Left ventricle myocardium superior (tissue), 1 donor: Measurements from ENCODE around the gene SEPSECS. TPM values are rescaled to one million over a fixed set of nuclear protein-coding genes. Genes with fewer than 3 reads are reported as not detected.

Experiments
- ATAC-seq: fragments of 200-7000 bp; cut with Tn5 transposase; one replicate; pipeline ENCODE4 v1.9.1; 2020; ENCODE audit warnings: mild to moderate bottlenecking, moderate library complexity
- DNase-seq: peaks from one replicate; pipeline ENCODE4 v3.0.0-alpha.2; 2020
- intact Hi-C: fragments of 100-400 bp; cut with micrococcal nuclease; formaldehyde crosslinking; loops from one replicate; pipeline ENCODE4 v1.11.0; 2022
- total RNA-seq: library from RNA; stranded (reverse); fragmentation: NEBNext Ultra II Directional; extraction: Animal tissue kit (Norgen Biotek cat#: 25700); gene quantifications from one replicate; pipeline ENCODE4 v1.2.1, GENCODE V29; 2021
- donor health status: DM: no; HTN: yes; CAD: no; lungs with severe emphysema.

SEPSECS gene
- total RNA-seq, 1 donor from 2014 or later, result 5.2 TPM

DNA sequence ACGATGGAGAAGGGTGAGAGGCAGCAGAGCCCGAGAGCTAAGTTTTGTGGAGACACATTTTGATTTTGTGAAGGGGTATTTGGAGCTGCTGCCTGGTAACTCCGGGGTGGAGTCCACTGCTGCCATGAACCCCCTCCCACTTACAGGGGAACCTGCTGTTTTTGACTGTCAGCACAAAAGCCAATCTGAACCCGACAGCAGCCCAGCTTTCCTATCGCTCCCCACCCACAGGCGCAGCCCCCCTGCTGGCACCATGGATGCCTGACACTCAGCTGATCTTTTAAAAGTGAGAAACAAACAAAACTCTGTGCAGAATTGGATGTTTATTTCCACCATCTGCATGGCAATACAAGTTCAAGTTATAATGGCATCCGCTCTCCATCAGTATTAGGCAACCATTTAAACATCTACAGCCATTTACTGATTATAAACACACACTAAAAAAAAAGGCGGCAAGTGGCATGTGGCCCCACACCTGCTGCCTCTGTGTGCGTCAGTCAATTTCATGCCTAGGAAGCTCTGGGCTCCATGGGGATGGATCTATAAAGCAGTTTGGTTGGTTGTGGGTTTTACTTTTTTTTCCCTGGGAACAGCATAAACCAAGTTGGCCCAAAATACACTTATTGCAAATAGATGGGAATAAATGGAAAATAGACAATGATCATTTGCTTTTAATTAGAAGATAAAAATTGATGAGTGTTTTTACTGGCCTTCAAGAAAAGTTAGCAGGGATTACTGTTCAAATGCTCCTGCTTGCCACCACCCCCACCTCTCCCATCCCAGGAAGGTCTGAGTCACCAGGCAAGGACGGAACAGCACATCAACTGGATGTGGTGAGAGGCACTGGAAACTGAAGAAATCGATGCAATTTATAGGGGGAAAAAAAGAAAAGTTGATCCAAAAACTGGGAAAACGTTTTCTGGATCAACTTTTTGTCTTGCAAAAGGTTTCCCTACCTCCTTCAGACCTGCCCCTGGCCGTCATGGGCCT is 46.0 kb downstream of the SEPSECS start:
- DNase-seq (no peak), ATAC-seq (no peak)
- intact Hi-C loops, result no loop called here

DNA sequence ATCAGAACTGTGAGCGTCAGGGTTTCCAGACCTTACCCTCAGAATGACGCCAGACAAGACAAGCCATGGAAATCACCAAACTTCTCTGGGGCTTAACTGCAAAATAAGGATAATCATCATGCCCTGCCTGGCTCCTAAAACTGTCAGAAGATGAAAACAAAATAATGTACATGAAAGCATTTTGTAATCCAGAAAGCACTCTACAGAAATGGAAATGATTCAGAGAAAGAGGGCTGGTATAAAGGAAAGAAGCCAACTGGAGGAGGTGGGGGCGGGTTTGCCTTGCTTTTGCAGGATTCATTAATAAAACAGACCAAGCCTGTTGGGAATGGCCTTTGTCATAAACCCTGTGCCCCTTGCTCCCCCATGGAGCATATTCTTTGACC is 47.3 kb downstream of the SEPSECS start:
- no peak for DNase-seq
- intact Hi-C loops, result no loop called here
- ATAC-seq, result no peak

DNA sequence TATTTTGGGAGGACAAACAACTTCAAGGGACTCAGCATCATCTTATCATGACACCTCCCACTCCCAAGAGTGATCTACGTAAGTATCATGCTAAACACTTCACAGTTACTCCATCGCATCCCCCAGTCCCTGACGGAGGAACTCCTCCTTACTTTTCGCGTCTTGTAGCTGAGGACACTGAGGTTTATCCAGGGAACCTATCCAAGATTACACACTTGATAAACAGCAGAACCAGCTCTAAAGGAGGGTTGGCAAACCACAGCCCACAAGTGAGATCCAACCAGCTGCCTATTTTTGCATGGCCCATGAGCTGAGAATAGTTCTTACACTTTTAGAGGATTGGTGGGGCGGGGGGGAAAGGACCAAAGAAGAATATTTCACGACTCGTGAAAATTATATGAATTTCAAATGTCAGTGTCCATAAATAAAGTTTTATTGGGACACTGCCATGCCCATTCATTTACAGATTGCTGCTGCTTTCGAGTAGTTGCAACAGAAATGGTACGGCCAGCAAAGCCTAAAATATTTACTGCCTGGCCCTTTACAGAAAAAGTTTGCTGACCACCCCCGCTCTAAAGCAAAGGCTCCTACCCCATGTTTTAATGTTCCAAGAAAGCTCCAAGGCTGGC is 47.8 kb downstream of the SEPSECS start:
- intact Hi-C loops, result no loop called here
- DNase-seq (no peak), ATAC-seq (no peak)

DNA sequence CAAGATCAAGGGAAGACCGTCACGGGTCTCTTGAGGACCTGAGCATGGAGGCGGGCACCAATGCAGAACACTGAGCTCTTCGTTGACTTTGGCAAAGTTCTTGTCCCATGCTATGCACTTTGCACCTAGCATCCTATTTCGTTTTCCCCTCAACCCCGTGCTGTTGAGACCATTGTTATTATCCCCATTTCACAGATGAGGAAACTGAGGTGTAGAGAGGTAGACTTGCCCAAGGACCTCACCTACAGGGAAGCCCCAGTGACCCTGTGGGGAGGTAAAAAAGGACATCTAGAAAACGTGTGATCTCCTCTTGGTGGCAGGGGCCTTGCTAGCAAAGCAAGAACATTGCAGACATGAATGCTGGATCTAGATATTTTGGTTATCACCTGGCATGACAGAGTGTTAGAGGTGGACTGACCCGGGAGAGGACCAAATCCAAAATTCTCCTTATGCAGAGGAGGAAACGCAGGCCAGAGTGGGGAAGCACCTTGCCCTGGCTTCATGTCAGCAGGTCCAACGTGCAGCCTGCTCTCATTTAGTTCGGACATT is 48.5 kb downstream of the SEPSECS start:
- intact Hi-C loops, result no loop called here
- ATAC-seq (no peak), DNase-seq (no peak)

DNA sequence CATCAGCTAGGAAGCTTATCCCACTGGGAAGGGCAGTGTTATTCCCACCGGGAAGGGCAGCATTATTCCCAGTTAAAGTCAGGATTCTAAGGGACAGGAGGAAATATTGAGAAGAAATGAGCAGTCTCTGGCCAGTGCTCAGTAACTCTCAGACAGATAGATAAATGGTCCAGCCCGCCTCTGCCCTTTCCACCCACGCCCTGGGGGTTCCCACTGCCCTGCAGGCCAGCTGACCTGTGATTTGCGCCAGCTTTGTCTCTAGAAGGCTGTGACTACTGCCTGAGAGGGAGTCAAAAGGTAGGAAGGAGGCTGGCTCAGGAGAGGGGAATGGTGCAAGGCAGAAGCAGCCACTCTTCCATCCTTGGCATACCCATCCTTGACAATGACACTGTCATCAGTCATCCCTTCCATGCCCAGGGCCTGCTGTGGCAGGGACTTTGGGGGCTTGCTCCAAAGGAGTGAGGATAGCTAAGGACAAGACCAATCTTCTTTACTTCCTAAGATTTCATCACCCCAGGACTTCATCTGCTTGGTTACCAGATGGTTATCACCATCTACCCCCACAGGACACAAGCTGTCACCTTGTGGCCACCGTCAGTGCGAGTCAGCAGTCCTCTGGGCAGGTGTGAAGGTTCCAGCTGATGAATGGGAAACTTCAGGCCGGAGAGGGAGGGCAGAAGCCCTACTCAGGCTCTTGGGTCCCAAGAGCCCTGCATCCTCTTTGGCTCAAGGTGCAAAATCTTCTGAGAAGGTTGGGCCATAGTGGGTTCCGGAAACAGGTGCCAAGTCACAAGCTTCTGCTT is 49.5 kb downstream of the SEPSECS start:
- ATAC-seq (no peak), DNase-seq (no peak)
- intact Hi-C loops, result no loop called here

DNA sequence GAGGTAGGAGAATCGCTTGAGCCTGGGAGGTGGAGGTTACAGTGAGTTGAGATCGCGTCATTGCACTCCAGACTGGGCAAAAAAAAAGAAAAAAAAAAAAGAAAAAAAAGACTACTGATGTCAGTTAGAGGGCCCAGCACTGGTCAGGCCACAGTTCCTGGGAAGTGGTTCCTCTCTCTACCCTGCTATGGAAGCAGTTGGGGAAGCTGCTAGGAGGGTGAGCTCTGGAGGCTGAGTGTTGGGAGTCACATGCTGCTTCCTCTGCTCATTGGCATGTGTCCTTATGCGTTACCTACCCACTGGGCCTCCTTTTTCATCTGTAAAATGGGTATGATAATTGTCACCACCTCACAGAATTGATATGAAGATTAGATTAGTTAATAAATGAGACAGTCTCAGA is 50.7 kb downstream of the SEPSECS start:
- DNase-seq (no peak), ATAC-seq (no peak)
- intact Hi-C loops, result no loop called here

DNA sequence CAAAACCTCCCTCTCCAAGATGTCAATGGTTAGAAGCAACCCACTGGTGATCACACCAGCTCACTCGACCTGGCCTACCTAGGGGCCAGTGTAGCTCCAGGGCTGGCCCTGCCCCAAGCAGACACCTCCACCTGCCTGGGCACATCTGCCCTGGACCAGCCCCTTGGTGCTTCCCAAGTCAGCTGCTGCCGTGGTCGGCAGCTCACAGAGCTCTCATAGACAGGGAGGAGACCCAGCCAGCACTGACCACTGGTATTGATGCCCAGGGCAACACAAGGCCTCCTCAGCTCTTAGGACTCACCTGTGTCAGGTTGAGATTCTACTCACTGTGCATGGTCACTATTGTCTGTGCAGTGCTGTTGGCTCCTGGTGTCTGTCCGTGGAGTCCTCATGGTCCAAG is 51.7 kb downstream of the SEPSECS start:
- intact Hi-C loops, result no loop called here
- DNase-seq, result no peak
- no peak for ATAC-seq

DNA sequence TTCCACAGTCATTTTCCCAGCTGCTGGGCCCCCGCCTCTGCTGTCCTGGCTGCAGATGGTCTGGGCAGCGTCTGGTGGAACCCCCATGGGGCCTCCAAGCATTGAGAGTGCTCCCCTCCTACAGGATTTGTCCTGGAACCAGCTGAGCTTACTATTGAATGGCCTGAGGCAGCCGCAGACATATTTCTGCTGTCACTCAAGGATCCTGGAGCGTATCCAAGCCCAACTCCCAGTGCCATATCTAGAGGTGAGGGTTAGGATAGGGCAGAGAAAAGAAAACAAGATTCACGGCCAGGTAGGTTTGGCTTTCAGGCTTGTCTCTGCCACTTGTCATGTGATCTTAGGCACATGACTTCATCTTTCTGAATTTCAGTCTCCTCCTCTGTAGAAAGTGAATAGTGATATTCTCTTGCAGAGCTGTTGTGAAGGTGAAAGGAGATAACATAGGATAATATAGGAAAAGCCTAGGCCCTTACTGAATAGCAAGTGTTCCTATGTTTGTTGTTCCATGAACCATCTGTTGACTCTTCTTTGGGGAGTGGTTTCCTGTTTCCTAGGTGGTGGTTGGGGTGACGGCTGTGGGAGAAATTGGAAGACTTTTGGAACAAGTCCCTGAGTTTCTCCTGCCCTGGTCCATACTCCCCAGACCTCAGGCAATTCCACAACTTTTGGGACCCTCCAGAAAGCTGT is 52.3 kb downstream of the SEPSECS start:
- ATAC-seq (peak; percentile 74), DNase-seq (peak; percentile 67)
- intact Hi-C loops, result no loop called here

DNA sequence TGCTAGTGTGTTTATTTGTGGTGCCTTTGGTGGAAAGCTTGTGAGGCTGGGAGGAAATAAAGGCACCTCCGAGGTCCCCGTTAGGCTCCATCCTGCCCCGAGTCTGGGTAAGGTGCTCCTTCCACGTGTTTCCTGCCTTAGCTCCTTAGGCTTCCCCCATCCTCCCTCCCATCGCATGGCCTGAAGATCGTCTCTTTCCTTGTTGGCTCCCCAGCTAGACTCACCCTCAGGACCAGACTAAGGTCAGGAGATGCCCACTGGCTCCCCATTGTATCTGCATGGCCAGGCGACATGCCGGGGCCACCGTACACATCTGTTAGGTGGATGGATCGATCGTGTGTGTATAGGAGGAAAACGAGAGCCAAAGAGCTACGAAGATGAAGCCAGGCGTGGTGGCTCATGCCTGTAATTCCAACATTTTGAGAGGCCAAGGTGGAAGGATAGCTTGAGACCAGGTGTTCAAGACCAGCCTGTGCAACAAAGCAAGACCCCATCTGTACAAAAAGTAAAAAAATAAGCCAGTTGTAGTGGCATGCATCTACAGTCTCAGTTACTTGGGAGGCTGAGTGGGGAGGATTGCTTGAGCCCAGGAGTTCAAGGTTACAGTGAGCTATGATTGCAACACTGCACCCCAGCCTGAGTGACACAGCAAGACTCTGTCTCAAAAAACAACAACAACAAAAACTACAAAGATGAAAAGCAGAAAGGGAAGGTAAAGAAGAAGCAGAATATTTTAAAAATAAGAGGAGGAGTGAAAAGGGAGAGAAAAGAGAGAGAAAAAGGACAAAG is 53.7 kb downstream of the SEPSECS start:
- no peak for ATAC-seq
- intact Hi-C loops, result no loop called here
- no peak for DNase-seq

DNA sequence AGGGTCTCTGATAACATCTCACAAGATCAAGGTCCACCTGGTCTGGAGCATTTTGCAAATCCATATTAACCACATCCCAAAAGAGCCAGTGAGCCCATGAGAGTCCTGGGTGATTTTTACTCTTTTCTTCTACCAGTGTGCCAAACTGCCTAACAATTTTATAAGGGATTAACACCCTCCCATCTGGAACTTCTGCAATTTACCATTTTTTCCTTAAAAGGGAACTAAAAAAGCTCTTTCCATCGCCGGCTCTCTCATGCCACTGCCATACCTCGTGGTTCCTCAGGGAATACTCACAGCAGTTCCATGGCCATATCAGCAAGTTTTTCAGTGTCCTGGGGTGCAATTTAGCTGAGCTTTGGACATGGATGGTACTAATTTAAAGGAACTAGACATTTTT is 55.7 kb downstream of the SEPSECS start:
- DNase-seq (no peak), ATAC-seq (no peak)
- intact Hi-C loops, result no loop called here

DNA sequence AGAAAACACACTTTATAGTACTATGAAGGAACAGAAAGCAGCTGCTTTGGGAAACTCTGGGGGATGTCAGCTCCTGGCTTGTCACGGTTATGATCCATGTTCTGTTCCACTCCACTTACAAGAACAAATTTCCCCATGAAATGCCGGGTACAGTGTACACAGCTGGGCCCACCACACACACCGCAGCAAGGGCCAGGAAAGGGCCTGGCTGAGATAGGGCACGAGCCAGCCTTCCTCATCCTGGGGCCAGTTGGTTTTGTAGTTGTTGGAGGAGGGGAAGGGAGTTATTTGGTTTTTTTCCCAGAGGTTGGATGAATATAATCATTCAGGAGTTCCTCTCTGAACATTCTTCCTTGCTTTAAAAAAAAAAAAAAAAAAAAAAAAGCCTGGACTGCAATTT is 56.8 kb downstream of the SEPSECS start:
- DNase-seq (peak; percentile 72), ATAC-seq (peak; percentile 65)
- intact Hi-C loops, result no loop called here

DNA sequence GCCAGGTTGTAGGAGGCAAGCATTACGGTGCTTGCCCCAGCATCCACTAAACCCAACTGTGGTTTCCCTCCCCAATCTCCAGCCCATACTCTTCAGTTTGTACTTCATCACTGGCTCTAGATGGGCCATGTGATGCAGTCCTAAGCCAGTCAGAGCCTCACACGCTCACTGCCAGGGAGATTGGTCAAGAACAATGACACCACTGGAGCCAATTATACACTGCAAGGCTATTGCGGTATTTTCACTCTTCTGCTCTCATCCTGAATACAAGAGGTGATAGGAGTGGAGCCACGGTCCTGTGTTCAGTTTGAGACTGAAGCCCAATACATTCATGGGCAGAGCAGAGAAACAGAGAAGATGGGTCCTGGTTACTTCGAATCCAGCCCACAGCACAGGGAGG is 58.4 kb downstream of the SEPSECS start:
- no peak for DNase-seq
- ATAC-seq, result no peak
- intact Hi-C loops, result no loop called here

DNA sequence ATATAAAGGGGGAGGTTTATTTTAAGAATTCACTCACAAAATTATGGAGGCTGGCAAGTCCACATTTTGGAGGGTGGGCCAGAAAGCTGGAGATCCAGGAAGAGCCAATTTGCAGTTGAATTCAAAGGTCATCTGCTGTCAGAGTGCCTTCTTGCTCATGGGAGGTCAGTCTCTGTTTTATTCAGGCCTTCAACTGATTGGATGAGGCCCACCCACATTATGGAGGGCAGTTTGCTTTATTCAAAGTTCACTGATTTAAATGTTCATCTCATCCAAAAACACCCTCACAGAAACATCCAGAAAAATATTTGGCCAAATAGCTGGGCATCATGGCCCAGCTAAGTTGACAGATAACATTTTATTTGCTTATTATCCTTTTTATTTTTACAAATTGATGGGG is 59.5 kb downstream of the SEPSECS start:
- intact Hi-C loops, result no loop called here
- ATAC-seq (no peak), DNase-seq (no peak)

DNA sequence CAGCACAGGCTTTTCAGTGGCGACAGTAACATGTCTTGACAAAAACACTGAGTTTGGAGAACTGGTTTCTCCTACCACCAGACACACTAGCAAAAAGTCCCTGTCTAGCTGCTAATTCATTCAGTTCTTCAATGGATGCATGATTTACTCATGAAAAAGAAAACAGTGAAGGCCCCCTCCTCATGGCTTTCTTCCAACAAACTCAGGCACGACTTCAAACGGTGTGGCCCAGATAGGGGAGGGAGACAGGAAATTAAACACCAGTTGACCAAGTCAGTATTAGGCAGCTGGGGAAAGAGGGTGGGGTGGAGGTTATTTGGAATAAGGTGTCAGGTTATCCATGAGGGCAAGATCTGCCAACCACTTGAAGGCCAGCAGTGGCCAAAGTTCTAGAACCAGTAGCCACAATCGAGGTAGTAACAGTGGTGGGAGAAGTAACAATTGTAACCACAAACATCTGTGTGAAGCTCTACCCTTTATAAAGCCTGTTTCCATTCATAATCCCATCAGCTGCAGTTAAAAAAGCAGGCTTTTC is 60.2 kb downstream of the SEPSECS start:
- intact Hi-C loops, result no loop called here
- DNase-seq (no peak), ATAC-seq (peak; percentile 5)

DNA sequence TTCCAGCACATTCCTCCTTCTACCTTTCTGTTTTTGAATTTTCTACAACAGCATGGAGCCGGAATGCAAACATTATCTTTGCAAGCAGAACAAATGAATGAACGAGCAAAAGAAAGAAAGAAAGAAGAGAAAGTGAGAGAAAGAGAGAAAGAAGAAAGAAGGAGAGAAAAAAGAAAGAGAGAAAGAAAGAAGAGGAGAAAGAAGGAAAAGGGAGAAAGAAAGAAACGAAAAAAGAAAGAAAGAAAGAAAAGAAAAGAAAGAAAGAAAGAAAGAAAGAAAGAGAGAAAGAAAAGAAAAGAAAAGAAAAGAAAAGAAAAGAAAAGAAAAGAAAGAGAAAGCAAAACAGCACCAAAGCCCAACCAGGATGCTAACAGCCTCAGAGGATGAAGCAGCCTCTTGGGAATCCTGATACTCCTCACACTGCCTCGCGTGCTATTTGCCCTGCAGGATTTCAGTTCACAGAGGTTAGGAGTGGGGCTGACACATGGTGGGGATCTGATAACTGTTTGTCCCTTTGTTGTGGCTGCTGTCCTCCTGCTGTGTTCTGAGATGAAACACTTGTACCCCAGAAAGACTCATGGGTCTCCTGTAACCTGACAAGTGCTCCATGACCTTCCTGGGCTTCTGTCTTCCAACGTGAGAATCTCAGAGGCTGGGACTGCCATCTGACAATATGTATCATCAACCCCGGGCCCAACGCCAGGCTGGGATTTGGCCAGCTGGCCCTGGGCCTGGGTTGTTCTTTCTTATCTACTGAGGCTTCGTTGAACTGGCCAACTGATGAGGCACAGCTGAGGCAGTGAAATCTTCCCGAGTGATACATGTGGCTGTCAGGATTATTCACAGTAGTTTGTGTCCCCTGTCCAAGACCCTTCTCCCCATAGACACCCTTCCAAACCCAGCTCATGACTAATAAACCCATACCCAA is 61.0 kb downstream of the SEPSECS start:
- DNase-seq (peak; percentile 93), ATAC-seq (peak; percentile 90)
- intact Hi-C loops, result no loop called here

DNA sequence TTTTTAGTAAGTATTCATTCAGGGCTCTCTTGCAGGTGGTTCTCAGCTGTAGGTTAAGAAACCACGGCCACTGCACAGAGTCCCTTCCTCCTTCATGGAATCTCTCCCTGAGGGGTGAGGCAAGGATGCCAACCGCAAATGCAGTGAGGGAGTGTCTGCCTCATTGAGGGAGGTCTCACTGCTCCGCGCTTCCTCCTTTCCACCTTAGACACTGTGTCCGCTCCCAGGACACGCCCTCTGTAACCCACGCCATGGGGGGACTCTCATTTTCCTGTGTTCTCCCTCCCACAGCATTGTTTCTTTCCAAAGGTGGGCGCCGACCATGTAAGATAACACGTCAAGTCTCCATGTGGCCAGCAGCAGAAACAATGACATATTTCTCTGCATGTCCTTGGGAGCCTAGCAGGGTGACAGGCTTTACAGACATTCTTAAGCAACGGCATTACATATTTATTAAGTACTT is 63.2 kb downstream of the SEPSECS start:
- intact Hi-C loops, result no loop called here

More for the DNA sequence above, 63.2 kb downstream of the SEPSECS start:
- no peak for ATAC-seq
- no peak for DNase-seq
